Measurements from ENCODE around the gene PPP1R3E. TPM values are rescaled to one million over a fixed set of nuclear protein-coding genes. Genes with fewer than 3 reads are reported as not detected.
"Not testable (repeated sequence)": the region's sequence is repeated elsewhere in the genome, so short reads cannot be mapped to it uniquely, and the experiment has no call there.

PPP1R3E gene, protein sequence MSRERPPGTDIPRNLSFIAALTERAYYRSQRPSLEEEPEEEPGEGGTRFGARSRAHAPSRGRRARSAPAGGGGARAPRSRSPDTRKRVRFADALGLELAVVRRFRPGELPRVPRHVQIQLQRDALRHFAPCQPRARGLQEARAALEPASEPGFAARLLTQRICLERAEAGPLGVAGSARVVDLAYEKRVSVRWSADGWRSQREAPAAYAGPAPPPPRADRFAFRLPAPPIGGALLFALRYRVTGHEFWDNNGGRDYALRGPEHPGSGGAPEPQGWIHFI
- 4.5 TPM for total RNA-seq

DNA sequence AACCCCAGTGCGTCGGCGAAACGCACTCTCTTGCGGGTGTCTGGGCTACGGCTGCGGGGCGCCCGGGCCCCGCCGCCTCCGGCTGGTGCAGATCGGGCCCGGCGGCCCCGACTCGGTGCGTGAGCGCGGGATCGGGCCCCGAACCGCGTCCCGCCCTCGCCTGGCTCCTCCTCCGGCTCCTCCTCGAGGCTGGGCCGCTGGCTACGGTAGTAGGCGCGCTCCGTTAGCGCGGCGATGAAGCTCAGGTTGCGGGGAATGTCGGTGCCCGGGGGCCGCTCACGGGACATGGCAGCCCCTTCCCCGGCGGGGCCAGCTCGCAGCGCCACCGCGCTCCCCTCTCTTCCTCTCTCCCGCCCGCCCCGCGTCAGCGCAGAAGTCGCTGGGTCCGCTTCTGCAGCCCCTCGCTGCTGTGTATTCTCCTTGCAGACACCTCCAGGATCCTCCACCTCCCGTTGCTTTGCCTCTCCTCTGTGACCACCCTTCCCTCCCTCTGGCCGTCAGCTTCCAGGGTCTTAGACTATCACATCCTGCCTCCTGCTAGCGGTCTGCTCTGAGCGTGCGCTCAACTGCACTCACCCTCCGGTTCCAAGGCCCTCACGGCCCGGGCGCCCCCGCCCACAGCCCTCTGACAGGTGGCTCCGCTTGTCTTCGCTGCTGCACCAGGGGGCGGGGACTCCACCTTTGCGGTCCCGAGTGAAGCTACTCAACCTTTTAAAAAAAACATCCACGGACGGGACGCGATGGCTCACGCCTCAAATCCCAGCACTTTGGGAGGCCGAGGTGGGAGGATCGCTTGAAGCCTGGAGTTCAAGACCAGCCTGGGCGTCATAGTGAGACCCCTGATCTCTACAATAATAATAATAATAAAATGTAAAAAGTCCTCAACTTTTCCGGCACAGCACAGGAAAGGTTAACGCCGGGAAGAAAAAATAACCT, at the start of gene PPP1R3E:
Gene PPP1R3E (minus strand): TSS at position 570 of the 936 bp plus-strand sequence. CDS start 283 bp downstream, at position 287.
- peak; percentile 37 to 52 for DNase-seq (ENCODE audit: low spot score in 2 of 2)
- no peak for FAIRE-seq

DNA sequence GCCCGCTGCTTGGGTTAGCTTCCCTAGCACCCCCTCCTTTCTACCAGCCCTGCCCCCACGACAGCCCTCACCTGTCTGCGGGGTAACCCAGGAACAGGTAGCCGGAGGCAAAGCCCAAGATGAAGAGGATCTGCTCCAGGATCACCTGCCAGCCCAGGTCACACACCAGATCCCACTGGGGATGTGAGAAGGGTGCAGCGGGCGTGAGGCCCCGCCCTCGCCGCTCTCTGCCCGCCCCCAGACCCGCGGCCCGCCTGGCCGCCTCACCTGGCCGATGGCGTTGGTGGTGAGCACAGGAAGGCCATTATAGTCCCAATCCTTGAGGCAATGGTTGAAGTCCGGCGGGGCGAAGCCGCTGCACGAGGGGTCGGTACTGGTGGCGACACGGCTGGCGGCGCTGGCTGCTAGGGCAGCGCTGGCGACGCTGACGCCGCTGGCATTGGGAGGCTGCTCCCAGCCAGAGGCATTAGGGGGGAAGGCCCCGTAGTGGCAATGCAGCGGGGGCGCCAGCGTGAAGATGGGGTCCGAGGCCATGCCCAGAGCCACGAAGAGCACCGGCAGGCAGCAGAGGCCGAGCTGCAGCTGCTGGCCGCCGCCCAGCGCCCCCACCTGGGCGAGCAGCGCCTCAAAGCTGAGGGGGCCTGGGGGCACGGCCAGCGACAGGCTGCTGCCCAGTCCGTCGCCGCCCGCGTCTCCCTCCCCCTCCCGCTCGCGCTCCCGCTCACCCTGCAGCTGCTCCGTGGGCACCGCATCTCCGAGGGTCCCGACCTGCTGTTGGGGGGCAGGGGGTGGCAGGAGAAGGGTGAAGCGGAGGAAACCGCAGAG, 49.2 kb upstream of the PPP1R3E start:
- DNase-seq (ENCODE audit: low spot score in 2 of 2) (peak; percentile 76 to 81), FAIRE-seq (no peak)

- DNase-seq (ENCODE audit: low spot score in 2 of 2) (no peak), FAIRE-seq (no peak)
Observed at GRCh38 chr14:23349156-23349845, 46.6 kb upstream of the PPP1R3E start.

DNA sequence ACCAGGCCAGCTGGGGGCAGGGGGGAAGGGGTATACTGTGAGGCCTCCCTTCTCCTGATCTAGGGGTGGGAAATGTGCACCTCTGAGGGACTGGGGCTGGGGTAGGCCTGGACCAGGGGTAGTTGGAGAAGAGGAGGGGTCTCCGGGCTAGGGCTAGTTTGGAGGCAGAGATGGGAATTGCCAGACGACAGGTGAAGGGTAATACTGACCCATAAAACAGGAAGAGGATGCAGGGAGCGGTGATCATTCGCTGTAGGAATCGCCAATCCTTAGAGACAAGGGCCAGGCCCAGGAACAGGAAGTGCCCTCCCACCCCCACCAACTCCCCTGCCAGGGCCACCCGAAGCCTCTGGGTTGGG, 45.6 kb upstream of the PPP1R3E start:
- no peak for FAIRE-seq
- no peak for DNase-seq (ENCODE audit: low spot score in 2 of 2)

DNA sequence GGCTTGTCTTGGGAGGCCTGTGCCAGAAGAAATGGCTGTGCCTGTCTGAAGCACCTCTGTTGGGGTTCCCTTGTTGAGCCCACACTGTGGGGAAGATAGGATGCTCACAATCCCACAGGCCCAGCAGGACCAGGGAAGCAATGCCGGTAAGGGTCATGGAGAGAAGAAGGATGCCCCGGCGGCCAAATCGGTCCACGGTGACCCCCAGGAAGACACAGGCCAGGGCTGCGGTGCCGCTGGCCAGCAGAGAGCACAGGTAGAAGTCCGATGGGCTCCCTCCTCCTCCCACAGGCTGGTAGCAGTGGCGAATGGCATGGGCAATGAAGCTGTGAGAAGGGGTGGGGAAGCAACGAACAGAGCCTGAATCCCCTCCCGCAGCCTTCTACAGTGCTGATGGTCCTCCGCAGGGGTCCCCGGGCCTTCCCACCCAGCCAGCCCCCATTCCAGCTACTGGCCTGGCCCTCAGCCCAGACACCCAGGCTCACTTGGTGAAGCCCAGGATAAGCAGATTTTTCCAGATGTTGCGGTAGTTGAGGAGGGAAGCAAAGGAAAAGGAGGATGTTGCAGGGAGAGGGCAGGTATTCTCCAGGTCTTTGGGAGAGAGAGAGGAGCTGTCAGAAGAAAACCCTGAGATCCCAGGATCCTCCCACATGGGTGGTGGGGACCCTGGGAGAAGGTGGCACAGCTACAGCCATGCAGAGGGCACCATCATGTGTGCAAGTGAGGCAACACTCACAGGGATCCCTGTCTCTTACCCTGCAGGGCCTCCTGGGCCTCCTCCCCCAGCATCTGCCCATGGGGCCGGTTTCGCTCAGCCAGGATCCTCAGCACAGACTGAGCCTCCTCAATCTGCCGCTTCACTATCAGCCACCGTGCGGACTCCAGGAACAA, 45.0 kb upstream of the PPP1R3E start:
- FAIRE-seq (no peak), DNase-seq (ENCODE audit: low spot score in 2 of 2) (no peak)

DNA sequence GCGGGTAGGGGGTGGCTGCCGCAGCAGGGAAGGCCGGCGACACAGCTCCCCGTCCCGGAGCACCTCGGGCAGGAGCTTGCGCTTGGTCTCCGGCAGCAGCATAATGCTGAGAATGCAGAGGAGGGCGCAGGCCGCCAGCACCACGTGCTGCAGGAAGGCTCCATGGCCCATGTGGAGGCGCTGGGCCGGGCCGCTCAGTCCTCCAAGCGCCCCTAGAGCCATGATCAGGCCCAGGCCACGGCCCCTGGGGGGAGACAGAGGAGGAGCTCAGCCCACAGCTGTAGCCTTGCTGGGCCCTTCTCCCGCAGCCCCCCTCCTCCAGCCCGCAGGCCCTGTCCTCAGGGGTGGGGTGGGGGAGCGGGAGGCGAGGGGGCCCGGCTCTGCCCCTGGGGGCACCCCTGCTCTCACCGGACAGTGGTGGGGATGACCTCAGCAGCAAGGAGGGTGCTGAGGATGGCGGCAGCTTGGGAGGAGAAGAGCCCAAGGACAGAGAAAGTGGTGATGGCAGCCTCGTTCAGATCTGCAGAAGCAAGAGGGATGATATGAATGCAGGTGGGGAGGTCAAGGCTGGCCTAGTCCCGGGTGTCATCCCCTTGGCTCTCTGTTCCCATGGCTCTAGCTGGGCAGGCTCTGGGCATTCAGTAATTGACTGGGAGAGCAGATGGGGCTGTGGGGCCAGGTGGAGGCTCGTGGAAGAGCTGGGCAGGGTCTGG, 44.2 kb upstream of the PPP1R3E start:
- DNase-seq (ENCODE audit: low spot score in 2 of 2) (no peak), FAIRE-seq (no peak)

GRCh38 chr14:23345987-23346692, 43.5 kb upstream of the PPP1R3E start:
- DNase-seq (ENCODE audit: low spot score in 2 of 2), result no peak
- FAIRE-seq, result no peak

- DNase-seq (ENCODE audit: low spot score in 2 of 2) (no peak), FAIRE-seq (no peak)
Observed at GRCh38 chr14:23344481-23344880, 41.8 kb upstream of the PPP1R3E start.

- DNase-seq (ENCODE audit: low spot score in 2 of 2), result no peak
- FAIRE-seq, result no peak
Observed at GRCh38 chr14:23339506-23340268, 37.0 kb upstream of the PPP1R3E start.

DNA sequence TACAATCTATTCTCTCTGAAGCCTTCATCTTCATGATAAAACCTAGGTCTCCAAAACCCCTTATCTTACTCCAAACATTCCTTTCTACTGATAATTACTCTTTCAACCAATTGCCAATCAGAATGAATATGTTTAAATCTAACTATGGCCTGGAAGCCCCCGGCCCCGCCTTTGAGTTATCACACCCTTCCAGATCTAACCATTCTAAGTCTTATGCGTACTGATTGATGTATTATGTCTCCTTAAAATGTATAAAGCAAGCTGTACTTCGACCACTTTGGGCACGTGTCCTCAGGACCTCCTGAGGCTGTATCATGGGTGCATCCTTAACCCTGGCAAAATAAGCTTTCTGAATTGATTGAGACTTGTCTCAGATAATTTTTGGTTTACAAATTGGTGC, 33.0 kb upstream of the PPP1R3E start:
- no peak for DNase-seq (ENCODE audit: low spot score in 2 of 2)
- no peak for FAIRE-seq

GRCh38 chr14:23327947-23328744, 25.5 kb upstream of the PPP1R3E start:
- FAIRE-seq (no peak), DNase-seq (ENCODE audit: low spot score in 2 of 2) (peak; percentile 75 to 82)

DNA sequence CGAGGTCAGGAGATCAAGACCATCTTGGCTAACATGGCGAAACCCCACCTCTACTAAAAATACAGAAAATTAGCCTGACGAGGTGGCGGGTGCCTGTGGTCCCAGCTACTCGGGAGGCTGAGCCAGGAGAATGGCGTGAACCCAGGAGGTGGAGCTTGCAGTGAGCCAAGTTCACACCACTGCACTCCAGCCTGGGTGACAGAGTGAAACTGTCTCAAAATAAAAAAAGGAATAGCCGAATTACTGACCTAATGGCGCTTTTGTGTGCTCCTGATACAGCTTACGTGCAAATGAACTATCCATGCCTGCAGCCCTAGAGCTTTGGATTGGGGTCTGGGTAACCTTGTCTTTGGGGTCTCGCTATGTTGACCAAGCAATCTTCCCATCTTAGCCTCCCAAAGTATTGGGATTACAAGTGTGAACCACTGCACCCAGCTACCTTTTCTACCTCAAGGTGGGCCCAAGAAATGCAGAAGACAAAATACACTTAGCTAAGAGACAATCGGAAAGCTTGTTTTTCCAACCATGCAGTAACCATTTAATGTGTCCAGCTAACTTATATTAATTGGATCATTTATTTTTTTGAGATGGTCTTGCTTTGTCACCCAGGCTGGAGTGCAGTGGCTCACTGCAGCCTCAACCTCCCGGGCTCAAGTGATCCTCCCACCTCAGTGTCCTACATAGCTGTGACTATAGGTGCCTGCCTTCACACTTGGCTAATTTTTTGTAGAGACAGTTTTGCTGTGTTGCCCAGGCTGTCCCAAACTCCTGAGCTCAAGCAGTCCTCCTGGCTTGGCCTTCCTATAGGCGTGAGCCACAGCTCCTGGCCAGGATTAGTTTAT, 24.1 kb upstream of the PPP1R3E start:
- DNase-seq (ENCODE audit: low spot score in 2 of 2), result no peak
- FAIRE-seq, result no peak

DNA sequence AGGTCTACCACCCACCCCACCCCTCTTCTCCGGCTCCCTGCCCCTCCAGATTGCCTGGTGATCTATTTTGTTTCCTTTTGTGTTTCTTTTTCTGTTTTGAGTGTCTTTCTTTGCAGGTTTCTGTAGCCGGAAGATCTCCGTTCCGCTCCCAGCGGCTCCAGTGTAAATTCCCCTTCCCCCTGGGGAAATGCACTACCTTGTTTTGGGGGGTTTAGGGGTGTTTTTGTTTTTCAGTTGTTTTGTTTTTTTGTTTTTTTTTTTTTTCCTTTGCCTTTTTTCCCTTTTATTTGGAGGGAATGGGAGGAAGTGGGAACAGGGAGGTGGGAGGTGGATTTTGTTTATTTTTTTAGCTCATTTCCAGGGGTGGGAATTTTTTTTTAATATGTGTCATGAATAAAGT, 23.1 kb upstream of the PPP1R3E start:
- DNase-seq (ENCODE audit: low spot score in 2 of 2); FAIRE-seq: not testable (repeated sequence)

- DNase-seq (ENCODE audit: low spot score in 2 of 2), result no peak
- no peak for FAIRE-seq
Observed at GRCh38 chr14:23324993-23325392, 22.3 kb upstream of the PPP1R3E start.

GRCh38 chr14:23324455-23324846, 21.8 kb upstream of the PPP1R3E start:
- DNase-seq (ENCODE audit: low spot score in 2 of 2), result no peak
- no peak for FAIRE-seq

Measured in frontal cortex (tissue), 4 donors.